GM03348 (cell line): Measurements from ENCODE around the gene COQ10A.
"Not testable (repeated sequence)": the region's sequence is repeated elsewhere in the genome, so short reads cannot be mapped to it uniquely, and the experiment has no call there.

Experiments
- DNase-seq: peaks from one replicate; pipeline ENCODE4 v3.0.0; 2012; ENCODE audit warnings: low spot score

The COQ10A gene

GRCh38 chr12:56243731-56244181 is 23.0 kb upstream of the COQ10A start:
- DNase-seq: no peak

GRCh38 chr12:56244494-56244893 is 22.2 kb upstream of the COQ10A start:
- DNase-seq: no peak

- no peak for DNase-seq
Observed at GRCh38 chr12:56247923-56248322, 18.8 kb upstream of the COQ10A start.

DNA sequence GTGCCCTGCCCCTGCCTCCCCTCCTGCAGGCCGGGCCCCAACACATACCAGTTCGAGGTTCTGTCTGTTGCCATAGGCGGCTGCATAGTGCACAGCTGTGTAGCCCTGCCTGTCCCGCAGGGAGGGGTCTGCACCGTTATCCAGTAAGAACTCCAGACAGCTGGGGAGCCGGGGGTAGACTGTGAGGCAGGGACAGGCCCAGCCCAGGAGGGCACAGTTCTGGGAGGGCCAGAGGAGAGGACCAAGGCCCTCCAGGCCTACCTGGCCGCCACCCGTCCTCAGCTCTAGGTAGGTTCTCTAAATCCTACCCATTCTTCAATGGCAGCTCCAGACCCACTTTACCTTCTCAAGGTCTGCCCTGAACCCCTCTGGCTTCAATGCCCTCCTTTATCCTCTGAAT is 18.0 kb upstream of the COQ10A start:
- no peak for DNase-seq

- DNase-seq: no peak
Observed at GRCh38 chr12:56252649-56253048, 14.1 kb upstream of the COQ10A start.

- DNase-seq: no peak
Observed at GRCh38 chr12:56253091-56253490, 13.7 kb upstream of the COQ10A start.

DNA sequence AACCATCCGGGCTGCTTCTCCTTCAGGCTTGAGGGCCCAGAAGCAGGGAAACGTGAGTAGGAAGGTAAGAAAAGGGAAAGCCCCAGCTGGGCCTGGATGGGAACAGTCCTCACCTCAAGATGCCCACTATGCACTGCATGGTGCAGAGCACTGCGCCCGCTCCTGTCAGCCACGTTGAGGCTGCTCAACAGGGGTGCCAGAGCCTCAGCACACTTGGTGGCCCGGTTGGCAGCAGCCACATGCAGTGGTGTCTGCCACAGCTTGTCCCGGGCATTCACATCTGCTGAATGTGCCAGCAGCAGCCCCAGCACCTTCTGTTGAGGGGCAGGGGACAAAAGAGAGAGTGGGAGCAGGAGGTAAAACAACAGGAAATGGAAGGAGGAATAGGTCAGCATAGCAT is 11.1 kb upstream of the COQ10A start:
- no peak for DNase-seq

GRCh38 chr12:56256326-56256960 is 10.3 kb upstream of the COQ10A start:
- DNase-seq: peak; percentile 52

DNA sequence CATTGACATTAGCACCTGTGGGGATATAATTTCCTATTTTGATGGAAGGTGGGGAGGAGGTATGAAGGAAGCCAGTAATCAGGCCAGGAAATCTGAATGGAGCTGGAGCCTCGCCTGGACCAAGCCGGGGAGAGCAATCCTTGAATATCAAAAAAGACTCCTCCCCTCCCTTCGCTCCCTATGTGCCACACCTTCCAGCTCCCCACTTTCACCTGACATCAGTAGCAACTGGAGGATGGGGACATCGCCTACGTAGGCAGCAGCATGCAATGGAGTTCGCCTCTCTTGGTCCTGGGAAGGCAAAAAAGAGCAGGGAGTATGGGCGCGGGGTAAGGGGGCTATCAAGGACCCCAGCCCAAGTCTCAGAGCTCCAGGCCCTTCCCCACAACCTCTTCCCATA is 9.7 kb upstream of the COQ10A start:
- DNase-seq: no peak

DNA sequence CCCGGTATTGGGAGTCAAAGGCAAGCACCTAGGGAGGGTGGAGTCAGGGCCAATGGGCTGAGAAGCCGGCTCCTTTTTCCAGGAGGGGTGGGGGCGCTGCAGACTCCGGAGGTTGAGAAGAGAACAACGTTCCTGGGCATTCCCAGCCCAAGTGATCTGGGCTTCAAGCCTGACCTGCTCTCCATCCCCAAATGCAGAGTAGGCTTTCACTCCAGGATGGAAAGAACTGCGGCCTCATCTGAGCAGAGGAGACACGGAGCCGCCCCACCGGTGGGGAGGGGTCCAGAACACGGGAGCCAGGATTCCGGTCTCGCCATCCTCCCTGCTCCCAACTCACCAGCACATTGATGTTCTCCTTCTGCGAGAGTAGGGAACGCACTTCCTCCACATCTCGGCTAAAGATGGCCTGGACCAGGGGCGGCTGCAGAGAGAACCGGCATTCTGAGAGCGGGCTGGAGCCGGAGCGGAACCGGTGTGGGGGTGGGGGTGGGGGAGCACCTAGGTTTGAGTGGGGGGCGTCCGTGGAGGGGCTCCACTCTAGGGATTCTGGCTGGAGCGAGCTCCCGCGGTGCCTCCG is 9.2 kb upstream of the COQ10A start:
- peak; percentile 63 for DNase-seq

GRCh38 chr12:56258068-56258819 is 8.5 kb upstream of the COQ10A start, which contains the start of gene ANKRD52:
ANKRD52 (minus strand) TSS chr12:56258384; CDS start chr12:56258269, 115 bp downstream.
- DNase-seq: peak; percentile 97

DNA sequence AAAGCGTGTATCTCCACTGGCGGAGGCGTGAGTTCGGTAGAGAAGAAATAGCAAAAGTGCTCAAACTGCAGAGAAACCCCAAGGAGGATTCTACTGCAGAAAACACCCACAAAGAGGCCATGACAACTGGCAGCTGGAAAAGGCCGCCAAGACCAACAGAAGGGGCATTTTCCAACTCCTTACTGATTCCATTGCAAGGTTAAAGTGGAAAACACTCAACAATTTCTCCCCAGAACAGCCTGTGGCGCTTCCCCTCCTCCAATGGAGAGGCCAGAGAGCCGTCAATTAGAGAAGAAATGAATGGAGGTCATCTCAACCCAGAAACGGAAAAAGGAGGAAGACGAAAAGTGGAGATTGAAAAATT is 7.9 kb upstream of the COQ10A start:
- no peak for DNase-seq

DNA sequence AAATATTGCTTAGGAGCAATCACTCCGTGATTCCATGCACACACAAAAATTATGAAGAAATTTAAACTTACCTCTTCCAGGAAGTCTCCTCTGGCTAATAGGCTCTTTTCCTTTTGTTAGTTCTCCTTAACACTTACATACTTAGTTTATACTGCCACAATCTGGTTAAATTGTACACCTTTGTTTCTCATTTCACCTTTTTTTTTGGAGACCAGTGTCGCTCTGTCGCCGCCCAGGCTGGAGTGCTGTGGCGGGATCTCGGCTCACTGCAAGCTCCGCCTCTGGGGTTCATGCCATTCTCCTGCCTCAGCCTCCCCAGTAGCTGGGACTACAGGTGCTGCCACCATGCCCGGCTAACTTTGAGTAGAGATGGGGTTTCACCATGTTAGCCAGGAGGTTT is 6.4 kb upstream of the COQ10A start:
- no peak for DNase-seq

- DNase-seq: no peak
Observed at GRCh38 chr12:56260921-56261320, 5.8 kb upstream of the COQ10A start.

- peak; percentile 87 for DNase-seq
Observed at GRCh38 chr12:56261503-56262232, 5.1 kb upstream of the COQ10A start.

- DNase-seq: not testable (repeated sequence)
Observed at GRCh38 chr12:56262955-56263354, 3.8 kb upstream of the COQ10A start.

DNA sequence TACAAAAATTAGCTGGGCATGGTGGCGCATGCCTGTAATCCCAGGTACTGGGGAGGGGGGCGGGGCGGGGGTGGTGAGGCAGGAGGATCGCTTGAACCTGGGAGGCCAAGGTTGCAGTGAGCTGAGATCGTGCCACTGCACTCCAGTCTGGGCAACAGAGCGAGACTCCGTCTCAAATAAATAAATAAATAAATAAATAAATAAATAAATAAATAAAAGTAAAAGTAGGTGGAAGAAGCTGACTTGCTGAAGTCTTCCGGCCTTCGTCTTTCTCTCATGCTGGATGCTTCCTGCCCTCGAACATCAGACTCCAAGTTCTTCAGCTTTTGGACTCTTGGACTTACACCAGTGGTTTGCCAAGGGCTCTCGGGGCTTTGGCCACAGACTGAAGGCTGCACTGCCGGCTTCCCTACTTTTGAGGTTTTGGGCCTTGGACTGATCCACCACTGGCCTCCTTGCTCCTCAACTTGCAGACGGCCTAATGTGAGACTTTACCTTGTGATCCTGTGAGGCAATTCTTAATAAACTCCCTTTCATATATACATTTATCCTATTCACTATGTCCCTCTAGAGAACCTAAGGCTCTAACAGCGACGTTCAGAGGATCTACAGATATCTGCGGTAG is 562 bp upstream of the COQ10A start:
- DNase-seq: not testable (repeated sequence)

DNA sequence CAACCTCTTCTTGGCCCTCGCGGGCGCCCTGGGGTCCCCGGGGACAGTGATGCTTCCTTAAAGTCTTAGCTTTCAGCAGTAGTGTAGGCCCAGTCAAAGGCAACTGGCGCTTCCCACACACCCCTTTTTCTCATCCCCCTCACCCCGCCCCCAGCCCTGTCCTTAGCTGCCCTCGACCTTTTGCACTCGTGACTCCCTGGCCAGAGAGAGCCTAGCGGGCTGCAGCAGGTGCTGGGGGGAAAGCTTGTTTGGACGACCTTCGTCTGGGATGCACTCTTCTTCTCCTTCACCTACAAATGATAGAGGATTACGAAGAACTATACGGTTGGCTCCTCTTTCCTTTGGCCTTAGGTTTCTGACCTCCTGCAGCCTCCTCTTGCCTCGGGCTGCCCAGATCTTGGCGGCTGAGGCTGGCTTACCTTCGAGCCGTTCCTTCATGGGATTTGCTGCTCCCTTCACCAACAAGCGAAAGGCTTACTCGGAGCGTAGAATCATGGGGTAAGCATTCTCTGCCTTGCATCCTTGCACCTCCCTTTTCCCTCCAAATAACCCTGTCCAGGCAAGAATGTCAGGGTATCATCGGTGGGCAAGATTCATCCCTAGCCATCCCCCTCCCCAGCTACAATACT is 815 bp downstream of the COQ10A start:
- DNase-seq: peak; percentile 28

DNA sequence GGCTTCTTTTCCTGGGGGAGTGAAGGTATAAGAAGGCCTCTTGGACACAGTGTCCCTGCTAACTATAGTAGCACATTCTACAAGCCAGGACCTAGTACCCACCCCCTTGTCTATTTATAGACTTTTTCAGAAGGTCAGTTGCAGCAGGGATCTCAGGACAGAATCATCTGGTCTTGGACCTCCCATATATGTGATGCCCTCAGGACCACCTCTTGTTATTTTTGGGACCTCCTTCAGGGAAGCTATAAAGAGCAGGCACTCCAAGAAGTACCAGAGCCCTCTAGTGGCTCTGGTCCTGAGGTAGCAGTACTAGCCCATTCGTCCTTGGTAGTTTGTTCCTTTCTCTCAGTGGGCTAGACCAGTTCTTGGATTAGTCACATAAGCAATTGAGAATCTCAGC is 4.3 kb downstream of the COQ10A start:
- peak; percentile 53 for DNase-seq

- DNase-seq: not testable (repeated sequence)
Observed at GRCh38 chr12:56272468-56272867, 5.7 kb downstream of the COQ10A start.

DNA sequence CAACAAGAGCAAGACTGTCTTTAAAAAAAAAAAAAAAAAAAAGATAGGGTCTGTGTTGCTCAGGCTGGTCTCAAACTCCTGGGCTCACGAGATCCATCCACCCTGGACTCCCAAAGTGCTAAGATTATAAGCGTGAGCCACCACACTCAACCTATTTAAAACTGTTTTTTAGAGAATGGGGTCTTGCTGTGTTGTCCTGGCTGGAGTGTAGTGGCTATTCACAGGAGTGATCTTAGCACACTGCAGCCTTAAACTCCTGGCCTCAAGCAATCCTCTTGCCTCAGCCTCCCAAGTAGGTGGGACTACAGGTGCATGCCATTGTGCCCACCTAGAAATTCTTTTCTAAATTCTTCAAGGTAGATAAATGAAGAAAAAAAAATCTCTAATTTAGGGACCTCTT is 7.6 kb downstream of the COQ10A start:
- DNase-seq: no peak

GRCh38 chr12:56278905-56279304 is 12.2 kb downstream of the COQ10A start:
- DNase-seq: no peak
